ENCODE measurements around the gene YIF1A. TPM values are rescaled to one million over a fixed set of nuclear protein-coding genes. Genes with fewer than 3 reads are reported as not detected.

YIF1A gene
- polyA plus RNA-seq, 1 donor from 2014 or later: 51.2 TPM

GRCh38 chr11:66332371-66333219 is 43.7 kb upstream of the YIF1A start:
- no peaks in the 10 kb centered on the region for H3K9me2 ChIP-seq (ENCODE audit: insufficient read depth, low read length)
- no peak overlapping the region for H2AFZ ChIP-seq (ENCODE audit: low read depth, low read length)
- no peak overlapping the region for H3K9ac ChIP-seq (ENCODE audit: low read length)
- no peaks in the 10 kb centered on the region for H3K27me3 ChIP-seq (ENCODE audit: insufficient read depth, low read depth, low read length)
- H3K27ac ChIP-seq (ENCODE audit: low read length): no peak overlapping the region
- no peak overlapping the region for H3K4me2 ChIP-seq (ENCODE audit: low read length)
- H3K79me2 ChIP-seq (replicated peaks; ENCODE audit: insufficient read depth, low read length): no peaks in the 10 kb centered on the region
- H4K20me1 ChIP-seq (ENCODE audit: insufficient read depth): no peaks in the 10 kb centered on the region
- no peak overlapping the region for H3K4me3 ChIP-seq (ENCODE audit: low read length)
- no peak for TF ChIP-seq MXI1 (conservative IDR thresholded peaks at IDR 0.05; ENCODE audit: poor library complexity, severe bottlenecking)
- TF ChIP-seq CTCF (IDR thresholded peaks at IDR 0.05; ENCODE audit: poor library complexity, severe bottlenecking): no peak
- TF ChIP-seq RAD21 (conservative IDR thresholded peaks at IDR 0.05): no peak
- no peak for TF ChIP-seq EP300 (conservative IDR thresholded peaks at IDR 0.05; ENCODE audit: poor library complexity, severe bottlenecking)
- no peak for TF ChIP-seq TAF1 (IDR thresholded peaks at IDR 0.05; ENCODE audit: low read depth)
- TF ChIP-seq EZH2 (IDR thresholded peaks at IDR 0.05; ENCODE audit: borderline replicate concordance, insufficient read depth, low read length, poor library complexity, severe bottlenecking): no peak
- no peak for TF ChIP-seq POLR2AphosphoS5 (IDR thresholded peaks at IDR 0.05)
- no peak for TF ChIP-seq SMC3 (conservative IDR thresholded peaks at IDR 0.05; ENCODE audit: poor library complexity)
- TF ChIP-seq REST (IDR thresholded peaks at IDR 0.05; ENCODE audit: borderline replicate concordance): no peak
- no peaks in the 10 kb centered on the region for H3F3A ChIP-seq (ENCODE audit: insufficient read depth, low read length, poor library complexity, severe bottlenecking)
- no peaks in the 10 kb centered on the region for H3K9me3 ChIP-seq (ENCODE audit: low read length)
- no peaks in the 10 kb centered on the region for H3K36me3 ChIP-seq (ENCODE audit: insufficient read depth, low read length)

- Histone ChIP-seq H3K9me2 (ENCODE audit: insufficient read depth, low read length) (no peaks in the 10 kb centered on the region), H3K79me2 (replicated peaks; ENCODE audit: insufficient read depth, low read length) (no peaks in the 10 kb centered on the region), H3K27ac (ENCODE audit: low read length) (no peak overlapping the region), H3K4me2 (ENCODE audit: low read length) (no peak overlapping the region), H3K9ac (ENCODE audit: low read length) (no peak overlapping the region), H3K36me3 (ENCODE audit: insufficient read depth, low read length) (no peaks in the 10 kb centered on the region), H3K27me3 (ENCODE audit: insufficient read depth, low read depth, low read length) (no peaks in the 10 kb centered on the region), H3K9me3 (ENCODE audit: low read length) (no peaks in the 10 kb centered on the region), H3K4me3 (ENCODE audit: low read length) (no peak overlapping the region), H4K20me1 (ENCODE audit: insufficient read depth) (no peaks in the 10 kb centered on the region), H2AFZ (ENCODE audit: low read depth, low read length) (no peak overlapping the region), H3F3A (ENCODE audit: insufficient read depth, low read length, poor library complexity, severe bottlenecking) (no peaks in the 10 kb centered on the region)
- TF ChIP-seq TAF1 (IDR thresholded peaks at IDR 0.05; ENCODE audit: low read depth) (no peak), REST (IDR thresholded peaks at IDR 0.05; ENCODE audit: borderline replicate concordance) (no peak), CTCF (IDR thresholded peaks at IDR 0.05; ENCODE audit: poor library complexity, severe bottlenecking) (no peak), EZH2 (IDR thresholded peaks at IDR 0.05; ENCODE audit: borderline replicate concordance, insufficient read depth, low read length, poor library complexity, severe bottlenecking) (no peak), POLR2AphosphoS5 (IDR thresholded peaks at IDR 0.05) (no peak)
These were observed 42.8 kb upstream of the YIF1A start for GRCh38 chr11:66331542-66332370.

Data from neural cell (in vitro differentiated cells).